Osteoblast (primary cell): ENCODE data around the gene NAALADL1. TPM values are rescaled to one million over a fixed set of nuclear protein-coding genes. Genes with fewer than 3 reads are reported as not detected.
A peak's percentile ranks its signal among the peaks of the same experiment; 100 is the strongest.

Experiments used
- DNase-seq: peaks from one replicate; pipeline ENCODE4 v3.0.0; 2011; ENCODE audit warnings: low spot score, mixed read lengths; ENCODE audit not compliant: insufficient read length; ENCODE audit errors: missing footprints
- H2AFZ ChIP-seq: 2 replicates; pipeline ENCODE4 v1.6.0; 2011; ENCODE audit warnings: mild to moderate bottlenecking, low read length
- H3K27ac ChIP-seq: 2 replicates; pipeline ENCODE4 v1.5.1; 2011; ENCODE audit warnings: mild to moderate bottlenecking, low read depth, low read length, moderate library complexity
- H3K27me3 ChIP-seq: 2 replicates; pipeline ENCODE4 v1.6.0; 2012; ENCODE audit warnings: mild to moderate bottlenecking, control low read depth, inconsistent platforms, low read length, moderate library complexity; ENCODE audit not compliant: insufficient read depth
- H3K36me3 ChIP-seq: 2 replicates; pipeline ENCODE4 v1.5.1; 2011; ENCODE audit warnings: mild to moderate bottlenecking, low read length, control low read depth, moderate library complexity; ENCODE audit not compliant: insufficient read depth
- H3K4me1 ChIP-seq: 2 replicates; pipeline ENCODE4 v1.5.1; 2011; ENCODE audit warnings: mild to moderate bottlenecking, low read length, control low read depth, moderate library complexity; ENCODE audit not compliant: insufficient read depth
- H3K4me2 ChIP-seq: 2 replicates; pipeline ENCODE4 v1.6.0; 2011; ENCODE audit warnings: mild to moderate bottlenecking, low read length; ENCODE audit not compliant: insufficient read depth
- H3K4me3 ChIP-seq: fragments of 200-600 bp; sonication (generic); 3 replicates; pipeline ENCODE4 v1.5.1; 2012; ENCODE audit warnings: mild to moderate bottlenecking, low read length, inconsistent platforms; ENCODE audit not compliant: insufficient read depth
- H3K79me2 ChIP-seq: 2 replicates; pipeline ENCODE4 v1.6.0; 2012; ENCODE audit warnings: mild to moderate bottlenecking, low read length, control low read depth, inconsistent platforms; ENCODE audit not compliant: insufficient read depth
- H3K9me3 ChIP-seq: 2 replicates; pipeline ENCODE4 v1.5.1; 2011; ENCODE audit warnings: low read depth, low read length, control low read depth
- H4K20me1 ChIP-seq: 2 replicates; pipeline ENCODE4 v1.6.0; 2012; ENCODE audit warnings: mild to moderate bottlenecking, low read length, control low read depth; ENCODE audit not compliant: insufficient read depth
- total RNA-seq: library from RNA; depleted of rRNA; stranded (reverse); fragments of >200 nt; gene quantifications from 2 replicates; pipeline ENCODE4 v1.2.3, GENCODE V29; 2012
- TF ChIP-seq, protein P1 (sequence below): IDR thresholded peaks from 2 replicates; pipeline ENCODE4 v1.5.1; 2011; ENCODE audit warnings: mild to moderate bottlenecking, low read depth, low read length, moderate library complexity; ENCODE audit errors: extremely low read depth

NAALADL1 gene
- total RNA-seq, 1 donor, result 17.7 TPM

DNA sequence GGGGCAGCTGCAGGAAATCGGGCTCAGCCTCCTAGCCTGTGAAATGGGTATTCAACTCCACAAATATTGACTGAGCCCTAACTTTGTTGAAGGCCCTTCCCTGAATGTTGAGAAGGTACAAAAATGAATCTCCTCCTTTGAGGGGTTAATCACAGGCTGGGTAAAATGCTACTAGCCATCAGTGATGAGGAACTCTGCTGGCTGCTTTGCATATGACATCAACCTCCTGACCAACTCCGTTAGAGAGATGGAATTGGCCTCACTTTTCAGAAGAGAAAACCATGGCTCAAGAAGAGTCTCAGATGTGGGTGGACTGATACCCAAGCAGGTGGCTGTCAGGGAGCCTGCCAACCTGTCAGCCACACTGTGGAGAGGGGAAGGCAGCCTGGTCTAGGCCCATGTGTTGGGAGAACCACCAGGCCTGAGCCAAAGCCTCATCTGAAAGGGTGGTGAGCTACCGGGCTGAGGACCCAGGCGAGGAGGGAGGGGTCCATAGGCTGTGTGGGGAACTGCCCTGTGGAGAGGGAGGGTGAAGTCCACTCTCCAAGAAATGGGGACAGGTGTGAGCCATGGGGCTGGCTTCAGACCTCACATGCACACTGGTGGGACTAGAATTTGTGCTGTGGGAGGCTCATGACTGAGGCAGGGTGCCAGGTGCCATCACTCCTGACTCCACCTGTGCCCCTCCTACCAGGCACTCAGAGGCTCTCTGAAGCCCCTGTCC is 13.7 kb upstream of the NAALADL1 start:
- Histone ChIP-seq H3K27ac (no peak overlapping the region), H3K4me1 (no peaks in the 10 kb centered on the region), H2AFZ (peak overlapping the region; percentile 29), H3K79me2 (no peaks in the 10 kb centered on the region), H3K27me3 (no peaks in the 10 kb centered on the region), H3K4me2 (no peak overlapping the region), H3K4me3 (no peak overlapping the region), H3K36me3 (no peaks in the 10 kb centered on the region), H4K20me1 (no peaks in the 10 kb centered on the region), H3K9me3 (no peaks in the 10 kb centered on the region)
- peak; percentile 69 for DNase-seq
- TF ChIP-seq, protein P1, sequence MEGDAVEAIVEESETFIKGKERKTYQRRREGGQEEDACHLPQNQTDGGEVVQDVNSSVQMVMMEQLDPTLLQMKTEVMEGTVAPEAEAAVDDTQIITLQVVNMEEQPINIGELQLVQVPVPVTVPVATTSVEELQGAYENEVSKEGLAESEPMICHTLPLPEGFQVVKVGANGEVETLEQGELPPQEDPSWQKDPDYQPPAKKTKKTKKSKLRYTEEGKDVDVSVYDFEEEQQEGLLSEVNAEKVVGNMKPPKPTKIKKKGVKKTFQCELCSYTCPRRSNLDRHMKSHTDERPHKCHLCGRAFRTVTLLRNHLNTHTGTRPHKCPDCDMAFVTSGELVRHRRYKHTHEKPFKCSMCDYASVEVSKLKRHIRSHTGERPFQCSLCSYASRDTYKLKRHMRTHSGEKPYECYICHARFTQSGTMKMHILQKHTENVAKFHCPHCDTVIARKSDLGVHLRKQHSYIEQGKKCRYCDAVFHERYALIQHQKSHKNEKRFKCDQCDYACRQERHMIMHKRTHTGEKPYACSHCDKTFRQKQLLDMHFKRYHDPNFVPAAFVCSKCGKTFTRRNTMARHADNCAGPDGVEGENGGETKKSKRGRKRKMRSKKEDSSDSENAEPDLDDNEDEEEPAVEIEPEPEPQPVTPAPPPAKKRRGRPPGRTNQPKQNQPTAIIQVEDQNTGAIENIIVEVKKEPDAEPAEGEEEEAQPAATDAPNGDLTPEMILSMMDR, result no peak

DNA sequence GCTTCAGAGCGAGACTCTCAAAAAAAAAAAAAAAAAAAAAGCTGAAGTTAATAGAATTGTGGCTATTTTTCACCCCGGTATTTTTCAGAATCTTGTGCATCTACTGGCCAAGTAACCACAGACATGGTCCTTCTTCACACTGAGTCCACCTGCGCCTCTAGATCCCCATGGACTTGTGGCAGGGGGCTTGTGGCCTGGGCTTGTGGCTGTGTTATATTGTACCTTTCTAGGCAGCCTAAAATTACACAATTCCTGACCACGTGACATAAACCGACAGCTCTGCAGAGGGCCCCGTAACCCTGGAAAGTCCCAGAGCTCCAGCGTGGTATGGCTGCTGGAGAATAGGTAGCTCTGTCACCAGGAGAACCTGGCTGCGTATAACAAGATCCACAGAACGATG is 10.9 kb upstream of the NAALADL1 start:
- DNase-seq, result no peak
- H3K4me1 ChIP-seq, result no peaks in the 10 kb centered on the region
- H3K36me3 ChIP-seq, result no peaks in the 10 kb centered on the region
- TF ChIP-seq, protein P1, result no peak
- H3K4me3 ChIP-seq, result no peak overlapping the region
- H3K27ac ChIP-seq, result no peak overlapping the region
- H3K79me2 ChIP-seq, result no peaks in the 10 kb centered on the region
- no peak overlapping the region for H2AFZ ChIP-seq
- H4K20me1 ChIP-seq, result no peaks in the 10 kb centered on the region
- no peaks in the 10 kb centered on the region for H3K9me3 ChIP-seq
- H3K27me3 ChIP-seq, result no peaks in the 10 kb centered on the region
- no peak overlapping the region for H3K4me2 ChIP-seq

DNA sequence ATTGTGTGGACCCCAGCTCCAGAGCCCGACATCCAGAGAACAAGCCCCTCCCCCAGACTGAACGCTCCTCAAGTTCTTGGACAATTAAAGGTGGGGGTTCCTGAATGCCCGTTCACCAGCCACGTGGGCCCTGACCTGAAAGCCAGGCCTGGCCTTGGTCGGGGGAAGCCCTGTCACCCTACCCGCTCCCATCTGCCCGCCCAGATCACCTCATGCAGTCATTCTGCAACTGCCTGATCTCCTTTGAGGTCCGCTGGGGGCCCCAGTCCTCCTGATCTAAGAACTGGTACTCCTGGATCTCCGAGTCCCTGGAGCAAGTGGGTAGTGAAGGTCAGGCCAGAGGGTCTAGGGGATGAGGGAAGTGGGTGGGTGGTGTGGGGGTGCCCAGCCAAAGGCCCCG is 9.1 kb upstream of the NAALADL1 start:
- H3K36me3 ChIP-seq, result no peaks in the 10 kb centered on the region
- no peaks in the 10 kb centered on the region for H4K20me1 ChIP-seq
- no peaks in the 10 kb centered on the region for H3K9me3 ChIP-seq
- no peak overlapping the region for H3K4me2 ChIP-seq
- peak; percentile 17 for DNase-seq
- no peaks in the 10 kb centered on the region for H3K27me3 ChIP-seq
- TF ChIP-seq, protein P1, result no peak
- no peaks in the 10 kb centered on the region for H3K4me1 ChIP-seq
- no peak overlapping the region for H3K27ac ChIP-seq
- no peak overlapping the region for H2AFZ ChIP-seq
- no peak overlapping the region for H3K4me3 ChIP-seq
- H3K79me2 ChIP-seq, result no peaks in the 10 kb centered on the region

DNA sequence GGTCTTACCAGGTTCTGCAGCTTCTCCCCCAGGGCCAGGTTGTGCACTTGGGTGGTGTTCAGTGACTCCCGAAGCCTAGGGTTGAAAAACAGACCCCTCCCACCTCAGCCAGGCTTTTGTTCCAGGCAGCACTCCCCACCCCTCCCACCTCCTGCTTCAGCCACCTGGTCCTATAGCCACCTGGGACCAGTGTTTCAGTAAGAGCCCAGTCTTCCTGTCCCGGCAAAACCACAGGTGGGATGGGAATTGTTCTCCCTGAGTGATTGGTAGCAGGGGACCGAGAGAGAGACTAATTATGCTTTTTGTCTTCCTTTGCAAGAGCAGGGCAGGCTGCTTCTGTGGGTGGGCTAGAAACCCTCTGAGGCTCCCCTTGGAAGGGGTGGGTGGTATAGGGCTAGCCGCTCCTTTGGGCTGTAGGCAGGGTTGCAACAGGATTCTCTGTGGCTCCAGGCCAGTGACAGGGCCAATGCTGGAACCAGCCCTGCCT is 8.5 kb upstream of the NAALADL1 start:
- TF ChIP-seq, protein P1, result no peak
- no peaks in the 10 kb centered on the region for H3K4me1 ChIP-seq
- H4K20me1 ChIP-seq, result no peaks in the 10 kb centered on the region
- no peak overlapping the region for H3K4me2 ChIP-seq
- peak; percentile 70 for DNase-seq
- no peak overlapping the region for H2AFZ ChIP-seq
- H3K27me3 ChIP-seq, result no peaks in the 10 kb centered on the region
- H3K27ac ChIP-seq, result no peak overlapping the region
- H3K79me2 ChIP-seq, result no peaks in the 10 kb centered on the region
- no peaks in the 10 kb centered on the region for H3K36me3 ChIP-seq
- no peaks in the 10 kb centered on the region for H3K9me3 ChIP-seq
- no peak overlapping the region for H3K4me3 ChIP-seq
